Fibroblast of villous mesenchyme (primary cell): ENCODE results near the gene EXOSC10. TPM values are rescaled to one million over a fixed set of nuclear protein-coding genes. Genes with fewer than 3 reads are reported as not detected.

Experiments used
- DNase-seq: peaks from one replicate; pipeline ENCODE4 v3.0.0-alpha.2; 2010; ENCODE audit warnings: low read depth
- H3K4me3 ChIP-seq: 2 replicates; pipeline ENCODE4 v1.5.1; 2011; ENCODE audit warnings: low read depth, mild to moderate bottlenecking, low read length
- total RNA-seq: library from RNA; depleted of rRNA; stranded (reverse); fragments of >200 nt; gene quantifications from 2 replicates; pipeline ENCODE4 v1.2.3, GENCODE V29; 2012
- TF ChIP-seq, protein P1 (sequence below): IDR thresholded peaks from 2 replicates; pipeline ENCODE4 v1.5.1; 2012; ENCODE audit warnings: low read depth, mild to moderate bottlenecking, low read length; ENCODE audit not compliant: insufficient read depth

The EXOSC10 gene
- total RNA-seq, 1 donor = 60.5 TPM

DNA sequence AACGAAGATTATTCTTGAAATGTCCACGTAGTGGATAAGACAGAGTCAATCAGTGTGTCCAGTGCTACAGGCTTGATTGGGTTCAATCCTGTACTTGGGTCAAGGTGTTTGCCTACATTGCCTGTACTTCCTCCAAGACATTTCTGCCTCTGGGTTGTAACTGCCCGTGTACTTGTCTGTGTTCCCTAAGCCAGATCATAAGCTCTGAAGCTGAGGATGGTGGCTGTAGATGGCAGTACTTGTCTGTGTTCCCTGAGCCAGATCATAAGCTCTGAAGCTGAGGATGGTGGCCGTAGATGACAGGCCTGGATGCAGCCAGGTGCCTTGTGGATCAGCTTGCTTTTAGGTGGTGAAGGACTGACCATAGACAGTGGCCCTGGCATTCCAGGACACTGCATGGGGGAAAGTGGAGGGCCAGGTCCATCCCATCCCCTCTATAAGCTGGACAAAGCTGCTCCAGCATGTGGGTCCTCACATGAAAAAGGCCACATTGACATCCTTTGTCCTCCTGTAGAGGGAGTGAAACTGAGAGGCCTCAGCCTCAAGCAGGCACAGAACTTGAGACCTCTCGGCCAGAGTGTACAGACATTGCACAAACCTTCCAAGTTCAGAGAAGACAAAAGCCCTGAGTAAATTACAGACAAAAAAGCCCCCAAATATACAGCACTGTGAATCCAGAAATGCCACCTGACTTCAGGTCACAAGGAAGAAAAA is 37.9 kb downstream of the EXOSC10 start:
- H3K4me3 ChIP-seq = no peak overlapping the region
- TF ChIP-seq, protein P1, sequence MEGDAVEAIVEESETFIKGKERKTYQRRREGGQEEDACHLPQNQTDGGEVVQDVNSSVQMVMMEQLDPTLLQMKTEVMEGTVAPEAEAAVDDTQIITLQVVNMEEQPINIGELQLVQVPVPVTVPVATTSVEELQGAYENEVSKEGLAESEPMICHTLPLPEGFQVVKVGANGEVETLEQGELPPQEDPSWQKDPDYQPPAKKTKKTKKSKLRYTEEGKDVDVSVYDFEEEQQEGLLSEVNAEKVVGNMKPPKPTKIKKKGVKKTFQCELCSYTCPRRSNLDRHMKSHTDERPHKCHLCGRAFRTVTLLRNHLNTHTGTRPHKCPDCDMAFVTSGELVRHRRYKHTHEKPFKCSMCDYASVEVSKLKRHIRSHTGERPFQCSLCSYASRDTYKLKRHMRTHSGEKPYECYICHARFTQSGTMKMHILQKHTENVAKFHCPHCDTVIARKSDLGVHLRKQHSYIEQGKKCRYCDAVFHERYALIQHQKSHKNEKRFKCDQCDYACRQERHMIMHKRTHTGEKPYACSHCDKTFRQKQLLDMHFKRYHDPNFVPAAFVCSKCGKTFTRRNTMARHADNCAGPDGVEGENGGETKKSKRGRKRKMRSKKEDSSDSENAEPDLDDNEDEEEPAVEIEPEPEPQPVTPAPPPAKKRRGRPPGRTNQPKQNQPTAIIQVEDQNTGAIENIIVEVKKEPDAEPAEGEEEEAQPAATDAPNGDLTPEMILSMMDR = no peak
- DNase-seq = no peak

DNA sequence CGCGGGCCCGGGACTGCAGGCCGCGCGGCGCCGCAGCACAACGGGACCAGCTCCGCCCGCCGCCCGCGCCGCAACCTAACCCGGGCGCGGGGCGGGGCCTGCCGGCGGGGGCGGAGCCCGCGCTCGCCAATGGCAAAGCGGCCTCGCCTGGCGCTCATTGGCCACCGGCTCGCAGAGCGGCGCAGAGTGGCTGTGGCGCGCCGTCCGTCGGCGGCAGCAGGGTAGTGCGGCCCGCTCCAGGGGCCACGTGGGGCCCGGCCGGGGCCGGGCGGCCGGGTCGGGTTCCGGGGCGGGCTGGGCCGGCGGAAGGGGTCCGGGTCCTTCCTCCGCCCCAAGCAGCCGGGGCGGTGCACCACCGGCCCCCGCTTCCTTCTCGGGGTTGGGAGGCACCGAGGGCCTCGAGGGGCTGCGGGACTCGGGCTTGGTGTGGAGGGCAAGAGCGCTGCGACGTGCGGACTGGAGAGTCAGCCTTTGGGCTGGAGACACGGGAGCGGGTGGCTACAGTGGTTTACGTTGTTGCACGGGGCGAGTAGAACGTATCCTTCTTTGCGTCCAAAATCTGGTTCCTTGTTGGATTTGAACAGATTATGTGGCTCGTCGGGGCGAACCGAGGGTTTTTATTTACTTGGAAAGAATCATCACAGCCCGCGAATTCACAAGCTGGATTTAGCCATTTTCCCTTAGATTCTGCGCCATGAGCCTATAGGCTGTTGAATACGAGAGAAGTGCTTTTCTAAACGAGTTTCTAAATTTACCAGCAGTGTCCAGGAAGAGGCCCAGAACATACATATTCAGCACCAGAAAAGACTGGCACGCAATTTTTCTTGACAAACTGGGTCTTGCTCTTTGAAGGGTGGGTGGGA is 39.5 kb downstream of the EXOSC10 start, which contains the start of gene SRM:
Gene SRM, minus strand, starts transcription at position 51 of the 863 bp plus-strand sequence. CDS start 75 bp downstream, outside the sequence.
- TF ChIP-seq, protein P1 = peak; percentile 15
- H3K4me3 ChIP-seq = peak within 1 kb of the TSS; percentile 81
- DNase-seq = peak; percentile 85

DNA sequence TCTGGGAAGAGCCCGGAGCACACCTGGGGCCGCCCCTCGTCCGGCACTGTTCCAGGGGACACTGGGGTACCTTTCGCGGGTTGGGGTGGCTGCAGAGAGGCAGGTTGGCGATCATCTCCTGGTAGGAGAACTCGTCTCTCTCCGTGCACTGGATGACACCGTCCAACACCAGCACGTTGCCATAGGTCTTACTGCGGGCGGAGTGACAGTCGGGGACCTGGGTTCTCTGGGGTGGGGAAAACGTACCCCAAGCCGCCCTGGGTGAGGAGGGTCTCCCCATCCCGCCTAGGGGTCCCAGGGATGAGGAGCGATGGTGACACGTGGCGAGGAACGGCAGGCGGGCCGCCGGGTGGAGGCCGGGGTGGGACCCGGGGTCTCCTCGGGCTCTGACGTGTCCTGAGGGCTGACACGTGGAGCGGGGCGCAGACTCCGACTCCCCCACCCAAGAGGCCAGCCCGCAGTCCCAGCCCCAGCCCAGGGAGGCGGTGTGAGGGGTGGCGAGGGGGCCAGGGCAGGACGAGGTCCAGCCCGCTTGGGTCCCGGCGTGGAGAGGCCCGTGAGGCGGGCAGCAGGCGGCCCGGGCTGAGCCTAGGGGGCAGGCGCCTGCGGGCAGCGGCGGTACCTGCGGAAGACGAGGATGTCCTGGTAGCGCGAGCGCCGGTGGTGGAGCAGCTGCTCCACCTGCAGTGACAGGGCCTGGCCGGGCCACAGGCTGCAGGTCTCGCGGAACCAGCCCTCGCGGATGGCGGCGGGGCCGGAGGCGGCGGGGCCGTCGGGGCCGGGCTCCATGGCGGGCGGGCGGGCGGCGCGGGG is 40.3 kb downstream of the EXOSC10 start:
- TF ChIP-seq, protein P1 = no peak
- DNase-seq = peak; percentile 9
- H3K4me3 ChIP-seq = peak overlapping the region; percentile 67

DNA sequence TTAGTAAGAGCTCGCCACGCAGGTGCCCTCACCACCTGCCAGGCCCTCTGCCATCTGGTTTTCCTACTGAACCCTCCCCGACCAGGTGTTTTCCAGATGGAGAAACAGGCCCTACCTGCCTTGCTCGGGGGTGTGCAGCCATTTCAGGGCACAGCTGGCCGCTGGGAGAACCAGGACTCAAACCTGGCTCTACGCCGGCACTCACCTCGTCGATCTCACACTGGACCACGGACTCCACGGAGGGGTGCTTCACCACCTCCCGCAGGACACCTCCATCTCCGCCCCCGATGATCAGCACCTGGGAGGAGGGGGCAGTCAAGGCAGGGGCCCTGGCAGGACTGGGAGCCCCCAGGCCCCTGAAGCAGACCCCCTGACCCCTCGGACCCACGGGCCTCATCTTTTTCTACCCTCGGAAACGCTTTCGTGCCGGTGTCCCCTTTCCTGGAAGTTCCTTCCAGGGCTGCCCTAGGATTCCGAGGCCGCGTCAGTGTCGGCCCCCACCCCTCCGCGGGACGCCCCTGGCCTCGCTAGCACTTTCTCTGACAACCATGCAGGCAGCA is 41.0 kb downstream of the EXOSC10 start:
- TF ChIP-seq, protein P1 = no peak
- peak overlapping the region; percentile 67 for H3K4me3 ChIP-seq
- no peak for DNase-seq

DNA sequence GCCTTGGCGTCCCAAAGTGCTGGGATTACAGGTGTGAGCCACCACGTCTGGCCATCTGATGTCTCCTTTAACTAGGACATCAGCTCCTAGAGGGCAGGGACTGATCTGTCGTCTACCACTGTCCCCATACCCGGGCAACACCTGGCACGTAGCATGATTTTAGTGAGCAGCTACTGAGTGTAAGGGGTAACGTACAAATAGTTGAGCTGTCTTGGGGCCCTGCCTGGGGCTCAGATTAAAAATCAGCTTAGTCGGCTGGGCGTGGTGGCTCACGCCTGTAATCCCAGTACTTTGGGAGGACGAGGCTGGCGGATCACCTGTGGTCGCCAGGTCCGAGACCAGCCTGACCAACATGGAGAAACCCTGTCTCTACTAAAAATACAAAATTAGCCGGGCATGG is 41.6 kb downstream of the EXOSC10 start:
- no peak for DNase-seq
- TF ChIP-seq, protein P1 = no peak
- H3K4me3 ChIP-seq = no peak overlapping the region

DNA sequence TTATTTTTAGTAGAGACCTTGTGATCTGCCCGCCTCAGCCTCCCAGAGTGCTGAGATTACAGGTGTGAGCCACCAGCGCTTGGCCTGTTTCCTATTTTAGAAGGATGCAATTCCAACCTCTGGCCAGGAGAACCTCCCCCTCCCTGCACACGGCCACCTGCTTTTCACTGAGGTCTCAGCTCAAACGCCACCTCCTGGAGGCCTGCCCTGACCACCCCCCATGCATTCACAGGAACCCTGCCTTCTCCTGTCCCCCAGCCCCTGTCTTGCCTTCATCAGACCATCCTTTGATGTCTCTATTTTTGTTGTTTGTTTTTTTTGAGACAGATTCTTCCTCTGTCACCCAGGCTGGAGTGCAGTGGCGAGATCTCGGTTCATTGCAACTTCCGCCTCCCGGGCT is 42.2 kb downstream of the EXOSC10 start:
- no peak for DNase-seq
- TF ChIP-seq, protein P1 = no peak
- H3K4me3 ChIP-seq = no peak overlapping the region
